ENCODE data around the gene CETN1.

DNA sequence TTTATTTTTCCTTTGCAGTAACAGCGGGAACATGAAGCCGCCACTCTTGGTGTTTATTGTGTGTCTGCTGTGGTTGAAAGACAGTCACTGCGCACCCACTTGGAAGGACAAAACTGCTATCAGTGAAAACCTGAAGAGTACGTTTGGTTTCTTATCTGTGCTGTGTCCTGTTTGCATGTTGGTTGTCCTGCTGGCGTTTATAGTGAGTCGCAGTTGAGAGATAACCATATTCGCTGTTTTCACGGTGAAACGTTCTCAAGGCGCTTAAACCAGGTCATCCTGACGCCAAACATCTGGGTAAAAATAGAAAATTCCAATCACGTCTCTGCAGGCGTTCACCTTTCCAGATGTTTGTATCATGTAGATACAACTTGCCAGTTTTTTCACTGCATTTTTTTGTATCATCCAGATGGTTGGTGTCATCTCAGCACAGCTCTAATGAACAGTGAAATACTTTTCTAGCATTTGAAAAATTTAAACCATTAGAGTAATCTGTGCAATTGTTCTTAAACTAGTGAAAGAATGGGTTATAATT lies 37.9 kb downstream of the CETN1 start:
- TF ChIP-seq, protein P1, sequence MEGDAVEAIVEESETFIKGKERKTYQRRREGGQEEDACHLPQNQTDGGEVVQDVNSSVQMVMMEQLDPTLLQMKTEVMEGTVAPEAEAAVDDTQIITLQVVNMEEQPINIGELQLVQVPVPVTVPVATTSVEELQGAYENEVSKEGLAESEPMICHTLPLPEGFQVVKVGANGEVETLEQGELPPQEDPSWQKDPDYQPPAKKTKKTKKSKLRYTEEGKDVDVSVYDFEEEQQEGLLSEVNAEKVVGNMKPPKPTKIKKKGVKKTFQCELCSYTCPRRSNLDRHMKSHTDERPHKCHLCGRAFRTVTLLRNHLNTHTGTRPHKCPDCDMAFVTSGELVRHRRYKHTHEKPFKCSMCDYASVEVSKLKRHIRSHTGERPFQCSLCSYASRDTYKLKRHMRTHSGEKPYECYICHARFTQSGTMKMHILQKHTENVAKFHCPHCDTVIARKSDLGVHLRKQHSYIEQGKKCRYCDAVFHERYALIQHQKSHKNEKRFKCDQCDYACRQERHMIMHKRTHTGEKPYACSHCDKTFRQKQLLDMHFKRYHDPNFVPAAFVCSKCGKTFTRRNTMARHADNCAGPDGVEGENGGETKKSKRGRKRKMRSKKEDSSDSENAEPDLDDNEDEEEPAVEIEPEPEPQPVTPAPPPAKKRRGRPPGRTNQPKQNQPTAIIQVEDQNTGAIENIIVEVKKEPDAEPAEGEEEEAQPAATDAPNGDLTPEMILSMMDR (IDR thresholded peaks at IDR 0.05; ENCODE audit: poor library complexity, severe bottlenecking), result no peak
- no peak for TF ChIP-seq EZH2 (IDR thresholded peaks at IDR 0.05; ENCODE audit: borderline replicate concordance, insufficient read depth, low read length, poor library complexity, severe bottlenecking)
- TF ChIP-seq POLR2AphosphoS5 (IDR thresholded peaks at IDR 0.05), result no peak
- no peak for TF ChIP-seq SMC3 (conservative IDR thresholded peaks at IDR 0.05; ENCODE audit: poor library complexity)
- no peak for TF ChIP-seq TAF1 (IDR thresholded peaks at IDR 0.05; ENCODE audit: low read depth)
- TF ChIP-seq, protein P2, sequence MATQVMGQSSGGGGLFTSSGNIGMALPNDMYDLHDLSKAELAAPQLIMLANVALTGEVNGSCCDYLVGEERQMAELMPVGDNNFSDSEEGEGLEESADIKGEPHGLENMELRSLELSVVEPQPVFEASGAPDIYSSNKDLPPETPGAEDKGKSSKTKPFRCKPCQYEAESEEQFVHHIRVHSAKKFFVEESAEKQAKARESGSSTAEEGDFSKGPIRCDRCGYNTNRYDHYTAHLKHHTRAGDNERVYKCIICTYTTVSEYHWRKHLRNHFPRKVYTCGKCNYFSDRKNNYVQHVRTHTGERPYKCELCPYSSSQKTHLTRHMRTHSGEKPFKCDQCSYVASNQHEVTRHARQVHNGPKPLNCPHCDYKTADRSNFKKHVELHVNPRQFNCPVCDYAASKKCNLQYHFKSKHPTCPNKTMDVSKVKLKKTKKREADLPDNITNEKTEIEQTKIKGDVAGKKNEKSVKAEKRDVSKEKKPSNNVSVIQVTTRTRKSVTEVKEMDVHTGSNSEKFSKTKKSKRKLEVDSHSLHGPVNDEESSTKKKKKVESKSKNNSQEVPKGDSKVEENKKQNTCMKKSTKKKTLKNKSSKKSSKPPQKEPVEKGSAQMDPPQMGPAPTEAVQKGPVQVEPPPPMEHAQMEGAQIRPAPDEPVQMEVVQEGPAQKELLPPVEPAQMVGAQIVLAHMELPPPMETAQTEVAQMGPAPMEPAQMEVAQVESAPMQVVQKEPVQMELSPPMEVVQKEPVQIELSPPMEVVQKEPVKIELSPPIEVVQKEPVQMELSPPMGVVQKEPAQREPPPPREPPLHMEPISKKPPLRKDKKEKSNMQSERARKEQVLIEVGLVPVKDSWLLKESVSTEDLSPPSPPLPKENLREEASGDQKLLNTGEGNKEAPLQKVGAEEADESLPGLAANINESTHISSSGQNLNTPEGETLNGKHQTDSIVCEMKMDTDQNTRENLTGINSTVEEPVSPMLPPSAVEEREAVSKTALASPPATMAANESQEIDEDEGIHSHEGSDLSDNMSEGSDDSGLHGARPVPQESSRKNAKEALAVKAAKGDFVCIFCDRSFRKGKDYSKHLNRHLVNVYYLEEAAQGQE (IDR thresholded peaks at IDR 0.05; ENCODE audit: borderline replicate concordance), result no peak
- no peak for TF ChIP-seq RAD21 (conservative IDR thresholded peaks at IDR 0.05)
